ENCODE data around the gene CHDH. TPM values are rescaled to one million over a fixed set of nuclear protein-coding genes. Genes with fewer than 3 reads are reported as not detected.

CHDH gene
- total and polyA plus RNA-seq, 2 donors (not counting 3 experiments of a cell fraction or from before 2014, with no cell fraction given): 0.04 to 0.06 TPM

DNA sequence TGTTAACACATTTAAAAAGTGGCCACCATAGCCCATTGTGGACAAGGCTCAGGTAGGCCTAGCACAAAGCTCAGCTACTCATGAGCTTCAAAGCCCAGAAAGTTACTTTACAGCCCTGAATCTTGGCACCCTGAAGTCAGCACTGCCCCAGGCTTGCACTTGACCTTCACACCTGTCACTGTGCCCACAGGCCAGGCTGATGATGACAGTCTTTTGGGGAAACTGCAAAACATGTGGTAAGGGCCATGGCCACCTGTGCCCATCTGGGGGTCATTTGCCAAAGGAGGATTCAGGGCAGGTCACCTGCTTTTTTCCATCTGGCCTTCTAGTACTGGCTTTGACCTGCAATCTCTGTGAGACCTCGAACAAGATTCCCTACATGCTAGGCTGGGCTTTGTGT is 11.0 kb downstream of the CHDH start:
- no peaks in the 10 kb centered on the region for H4K20me1 ChIP-seq (replicated peaks; ENCODE audit: control insufficient read depth, extremely low read depth, insufficient read depth, low read length)
- FAIRE-seq: no peak
- POLR2A ChIA-PET: no interaction called here

More for the DNA sequence above, 11.0 kb downstream of the CHDH start:
- TF ChIP-seq EZH2 (IDR thresholded peaks at IDR 0.05; ENCODE audit: borderline replicate concordance, low read depth, low read length, severe bottlenecking) (no peak), MYC (IDR thresholded peaks at IDR 0.05; ENCODE audit: low read depth, low read length) (no peak), POLR2A (IDR thresholded peaks at IDR 0.05; ENCODE audit: low read depth, low read length) (no peak), JUN (IDR thresholded peaks at IDR 0.05; ENCODE audit: borderline replicate concordance, insufficient read depth, insufficient read length, low read depth) (no peak), GATA2 (IDR thresholded peaks at IDR 0.05; ENCODE audit: insufficient read depth, insufficient read length, low read depth, low read length) (no peak), CTCF (IDR thresholded peaks at IDR 0.05; ENCODE audit: extremely low read depth in 1 of 2, insufficient read depth in 1 of 2, low read depth in 1 of 2, low read length in 2 of 2) (no peak), POLR2AphosphoS5 (IDR thresholded peaks at IDR 0.05; ENCODE audit: insufficient read depth, low read depth, low read length) (no peak), MAX (IDR thresholded peaks at IDR 0.05; ENCODE audit: insufficient read depth, insufficient read length) (no peak)
- Histone ChIP-seq H3K4me2 (ENCODE audit: insufficient read depth, low read length) (no peak overlapping the region), H3K9ac (replicated peaks; ENCODE audit: extremely low read depth, insufficient read depth, low read length) (no peak overlapping the region), H3K4me3 (replicated peaks in 1 of 3; ENCODE audit: insufficient read depth in 1 of 3, low read depth in 1 of 3, low read length in 3 of 3) (no peak overlapping the region), H2AFZ (ENCODE audit: low read depth, low read length) (no peak overlapping the region), H3K4me1 (ENCODE audit: control insufficient read depth, extremely low read depth, insufficient read depth, low read length) (no peaks in the 10 kb centered on the region), H3K9me3 (replicated peaks; ENCODE audit: control insufficient read depth, insufficient read depth, low read length) (no peaks in the 10 kb centered on the region), H3K9me1 (replicated peaks; ENCODE audit: control insufficient read depth, extremely low read depth, insufficient read depth, low read length) (no peaks in the 10 kb centered on the region), H3K27me3 (ENCODE audit: control insufficient read depth in 2 of 2, insufficient read depth in 2 of 2, low read length in 2 of 2) (no peaks in the 10 kb centered on the region), H3K79me2 (ENCODE audit: control insufficient read depth, insufficient read depth, low read length) (no peaks in the 10 kb centered on the region), H3K27ac (ENCODE audit: insufficient read depth, low read depth, low read length) (no peak overlapping the region), H3K36me3 (ENCODE audit: control insufficient read depth in 2 of 2, extremely low read depth in 1 of 2, insufficient read depth in 2 of 2, low read length in 2 of 2) (no peaks in the 10 kb centered on the region)
- dilution Hi-C loops (cut with MboI; ENCODE audit: extremely low pct_ligation_motif_present, low sequenced_read_pairs): no loop called here
- CTCF ChIA-PET: no interaction called here
- no peak for DNase-seq (ENCODE audit: low read depth, low spot score)
- intact Hi-C loops (cut with micrococcal nuclease): no loop called here
- BruUV-seq (replicated peaks): no TSS peak
